Hepatocyte (in vitro differentiated cells): ENCODE data around the gene P4HA3. TPM values are rescaled to one million over a fixed set of nuclear protein-coding genes. Genes with fewer than 3 reads are reported as not detected.

ENCODE experiments used
- DNase-seq: peaks from one replicate; pipeline ENCODE4 v3.0.0-alpha.2; 2016; ENCODE audit warnings: low spot score
- H2AFZ ChIP-seq: fragments of 200-600 bp; sonication (generic); 2 replicates; pipeline ENCODE4 v1.6.0; 2016; ENCODE audit warnings: antibody characterized with exemption, mild to moderate bottlenecking
- H3K27ac ChIP-seq: fragments of 200-600 bp; sonication (generic); 2 replicates; pipeline ENCODE4 v1.5.1; 2016; ENCODE audit warnings: mild to moderate bottlenecking
- H3K27me3 ChIP-seq: fragments of 200-600 bp; sonication (generic); 2 replicates; pipeline ENCODE4 v1.6.1; 2016
- H3K36me3 ChIP-seq: fragments of 200-600 bp; sonication (generic); replicated peaks from 2 replicates; pipeline ENCODE4 v1.5.1; 2016; ENCODE audit warnings: low read depth; ENCODE audit not compliant: insufficient read depth
- H3K4me1 ChIP-seq: fragments of 200-600 bp; sonication (generic); 2 replicates; pipeline ENCODE4 v1.5.1; 2016; ENCODE audit warnings: mild to moderate bottlenecking, moderate library complexity; ENCODE audit not compliant: insufficient read depth
- H3K4me2 ChIP-seq: fragments of 200-600 bp; sonication (generic); 2 replicates; pipeline ENCODE4 v1.6.0; 2016
- H3K4me3 ChIP-seq: fragments of 200-600 bp; sonication (generic); 2 replicates; pipeline ENCODE4 v1.5.1; 2016; ENCODE audit warnings: mild to moderate bottlenecking
- H3K79me2 ChIP-seq: fragments of 200-600 bp; sonication (generic); 2 replicates; pipeline ENCODE4 v1.6.0; 2017; ENCODE audit warnings: mild to moderate bottlenecking
- H3K9me2 ChIP-seq: fragments of 200-600 bp; sonication (generic); replicated peaks from 2 replicates; pipeline ENCODE4 v1.6.0; 2017; ENCODE audit warnings: mild to moderate bottlenecking; ENCODE audit not compliant: insufficient read depth
- H3K9me3 ChIP-seq: fragments of 200-600 bp; sonication (generic); 2 replicates; pipeline ENCODE4 v1.5.1; 2016; ENCODE audit warnings: low read depth, mild to moderate bottlenecking
- H4K20me1 ChIP-seq: fragments of 200-600 bp; sonication (generic); 2 replicates; pipeline ENCODE4 v1.6.0; 2016; ENCODE audit warnings: mild to moderate bottlenecking; ENCODE audit not compliant: insufficient read depth, poor library complexity, severe bottlenecking
- EZH2 ChIP-seq: fragments of 200-600 bp; sonication (generic); IDR thresholded peaks from 2 replicates; pipeline ENCODE4 v1.6.1; 2016; ENCODE audit warnings: antibody characterized with exemption, mild to moderate bottlenecking, borderline replicate concordance
- EZH2phosphoT487 ChIP-seq: fragments of 200-600 bp; sonication (generic); IDR thresholded peaks from one replicate; pipeline ENCODE4 v1.6.1; 2018; ENCODE audit warnings: antibody characterized with exemption, mild to moderate bottlenecking, low read depth, moderate library complexity; ENCODE audit not compliant: unreplicated experiment, severe bottlenecking
- WGBS: methylation state at CpG from one replicate; pipeline ENCODE4 v1.1.6; 2016; ENCODE audit warnings: low lambda C conversion rate; ENCODE audit errors: missing lambda C conversion rate; 5-methylcytosine and 5-hydroxymethylcytosine counted together
- polyA plus RNA-seq: library from polyadenylated mRNA; unstranded; fragments of >200 nt; fragmentation: Nextera tagmentation; extraction: Ambion mirVana; gene quantifications from 2 replicates; pipeline ENCODE4 v1.2.1, GENCODE V29; 2016
- total RNA-seq: library from RNA; depleted of rRNA; stranded (reverse); fragments of >200 nt; gene quantifications from 2 replicates; pipeline ENCODE4 v1.2.3, GENCODE V29; 2014
- TF ChIP-seq, protein P1 (sequence below): fragments of 200-600 bp; sonication (generic); IDR thresholded peaks from 2 replicates; pipeline ENCODE4 v1.5.1; 2016; ENCODE audit warnings: antibody characterized with exemption, mild to moderate bottlenecking; ENCODE audit not compliant: poor library complexity

Gene P4HA3
- total RNA-seq (1.3 and 1.4 TPM in 2 replicates), polyA plus RNA-seq (2.3 and 2.9 TPM in 2 replicates)

DNA sequence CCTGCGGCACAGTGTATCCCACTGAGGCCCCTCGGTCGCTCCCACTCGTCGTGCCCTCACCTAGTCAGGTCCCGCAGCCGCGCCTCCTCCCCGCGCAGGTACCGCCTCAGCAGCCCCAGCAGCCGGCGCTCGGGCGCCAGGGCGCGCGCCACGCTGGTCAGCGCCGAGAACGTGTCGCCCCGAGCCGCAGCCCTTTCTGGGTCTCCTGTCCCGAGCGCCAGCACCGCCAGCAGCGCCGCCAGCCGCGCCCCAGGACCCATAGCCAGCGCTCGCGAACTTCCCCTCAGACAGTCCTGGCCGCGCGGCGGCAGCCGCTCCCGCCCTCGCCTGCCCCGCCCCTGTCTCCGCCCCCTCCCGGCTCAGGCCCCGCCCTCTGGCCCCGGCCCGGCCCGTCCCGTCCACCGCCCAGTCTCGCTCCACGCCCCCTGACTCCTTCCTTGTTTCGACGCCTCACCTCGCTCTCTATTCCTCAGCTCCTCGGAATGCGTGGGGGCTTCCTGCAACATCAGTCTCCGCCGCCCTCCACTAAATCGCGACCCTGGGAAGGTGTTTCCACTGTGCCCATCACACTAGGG is at the start of gene P4HA3:
TSS of gene P4HA3 (minus strand) at position 289 of the 575 bp plus-strand sequence. CDS start at position 260, 29 bp downstream.
- no peaks in the 10 kb centered on the region for H4K20me1 ChIP-seq
- H3K4me3 ChIP-seq, result peak within 1 kb of the TSS; percentile 39
- H3K27ac ChIP-seq, result no peak within 1 kb of the TSS
- TF ChIP-seq, protein P1, sequence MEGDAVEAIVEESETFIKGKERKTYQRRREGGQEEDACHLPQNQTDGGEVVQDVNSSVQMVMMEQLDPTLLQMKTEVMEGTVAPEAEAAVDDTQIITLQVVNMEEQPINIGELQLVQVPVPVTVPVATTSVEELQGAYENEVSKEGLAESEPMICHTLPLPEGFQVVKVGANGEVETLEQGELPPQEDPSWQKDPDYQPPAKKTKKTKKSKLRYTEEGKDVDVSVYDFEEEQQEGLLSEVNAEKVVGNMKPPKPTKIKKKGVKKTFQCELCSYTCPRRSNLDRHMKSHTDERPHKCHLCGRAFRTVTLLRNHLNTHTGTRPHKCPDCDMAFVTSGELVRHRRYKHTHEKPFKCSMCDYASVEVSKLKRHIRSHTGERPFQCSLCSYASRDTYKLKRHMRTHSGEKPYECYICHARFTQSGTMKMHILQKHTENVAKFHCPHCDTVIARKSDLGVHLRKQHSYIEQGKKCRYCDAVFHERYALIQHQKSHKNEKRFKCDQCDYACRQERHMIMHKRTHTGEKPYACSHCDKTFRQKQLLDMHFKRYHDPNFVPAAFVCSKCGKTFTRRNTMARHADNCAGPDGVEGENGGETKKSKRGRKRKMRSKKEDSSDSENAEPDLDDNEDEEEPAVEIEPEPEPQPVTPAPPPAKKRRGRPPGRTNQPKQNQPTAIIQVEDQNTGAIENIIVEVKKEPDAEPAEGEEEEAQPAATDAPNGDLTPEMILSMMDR, result no peak
- TF ChIP-seq EZH2 (no peak), EZH2phosphoT487 (no peak)
- H3K4me1 ChIP-seq, result no peaks in the 10 kb centered on the region
- H3K79me2 ChIP-seq, result no peaks in the 10 kb centered on the region
- peaks cover 21% of the 10 kb centered on the region for H3K27me3 ChIP-seq
- peak within 1 kb of the TSS; percentile 91 for H3K4me2 ChIP-seq
- DNase-seq, result peak; percentile 78
- peaks cover 4% of the 10 kb centered on the region for H3K9me3 ChIP-seq
- peak within 1 kb of the TSS; percentile 70 for H2AFZ ChIP-seq
- WGBS, result 11% methylated on average over 19 of the region's 62 CpGs
- no peaks in the 10 kb centered on the region for H3K9me2 ChIP-seq
- no peaks in the 10 kb centered on the region for H3K36me3 ChIP-seq

DNA sequence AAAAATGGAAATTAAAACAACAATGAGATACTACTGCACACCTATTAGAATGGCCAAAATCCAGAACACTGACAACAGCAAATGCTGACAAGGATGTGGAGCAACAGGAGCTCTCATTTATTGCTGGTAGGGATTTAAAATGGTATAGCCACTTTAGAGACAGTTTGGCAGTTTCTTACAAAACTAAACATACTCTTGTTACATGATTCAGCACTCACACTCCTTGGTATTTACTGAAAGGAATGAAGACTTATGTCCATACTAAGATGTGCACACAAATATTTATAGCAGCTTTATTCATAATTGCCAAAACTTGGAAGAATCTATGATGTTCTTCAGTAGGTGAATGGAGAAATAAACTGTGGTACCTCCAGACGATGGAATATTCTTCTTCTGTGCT is 46.0 kb upstream of the P4HA3 start:
- no peak overlapping the region for H3K27ac ChIP-seq
- H3K4me2 ChIP-seq, result no peak overlapping the region
- no peaks in the 10 kb centered on the region for H3K4me1 ChIP-seq
- no peak for DNase-seq
- no peak overlapping the region for H2AFZ ChIP-seq
- no peak overlapping the region for H3K4me3 ChIP-seq
- no peaks in the 10 kb centered on the region for H3K9me2 ChIP-seq
- H3K27me3 ChIP-seq, result no peaks in the 10 kb centered on the region
- H3K9me3 ChIP-seq, result no peaks in the 10 kb centered on the region
- TF ChIP-seq EZH2phosphoT487 (no peak), EZH2 (no peak)
- TF ChIP-seq, protein P1, result no peak
- no peaks in the 10 kb centered on the region for H4K20me1 ChIP-seq
- H3K79me2 ChIP-seq, result no peaks in the 10 kb centered on the region
- no peaks in the 10 kb centered on the region for H3K36me3 ChIP-seq
- 100% methylated on average over 1 of the region's 1 CpG for WGBS

DNA sequence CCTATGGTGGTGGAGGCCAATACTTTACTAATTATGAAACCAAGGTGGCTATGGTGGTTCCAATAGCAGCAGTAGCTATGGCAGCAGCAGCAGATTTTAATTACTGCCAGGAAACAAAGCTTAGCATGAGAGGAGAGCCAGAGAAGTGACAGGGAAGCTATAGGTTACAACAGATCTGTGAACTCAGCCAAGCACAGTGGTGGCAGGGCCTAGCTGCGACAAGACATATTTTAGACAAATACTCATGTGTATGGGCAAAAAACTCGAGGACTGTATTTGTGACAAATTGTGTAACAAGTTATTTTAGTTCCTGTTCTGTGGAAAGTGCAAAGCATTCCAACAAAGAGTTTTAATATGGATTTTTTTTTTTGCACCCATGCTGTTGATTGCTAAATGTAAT is 44.2 kb upstream of the P4HA3 start:
- no peak overlapping the region for H2AFZ ChIP-seq
- DNase-seq, result no peak
- H3K36me3 ChIP-seq, result no peaks in the 10 kb centered on the region
- H3K4me2 ChIP-seq, result no peak overlapping the region
- H3K9me3 ChIP-seq, result no peaks in the 10 kb centered on the region
- H3K9me2 ChIP-seq, result no peaks in the 10 kb centered on the region
- no peak overlapping the region for H3K4me3 ChIP-seq
- WGBS, result 96% methylated on average over 2 of the region's 2 CpGs
- no peaks in the 10 kb centered on the region for H3K79me2 ChIP-seq
- TF ChIP-seq EZH2phosphoT487 (no peak), EZH2 (no peak)
- TF ChIP-seq, protein P1, result no peak
- H4K20me1 ChIP-seq, result no peaks in the 10 kb centered on the region
- H3K4me1 ChIP-seq, result no peaks in the 10 kb centered on the region
- H3K27ac ChIP-seq, result no peak overlapping the region
- no peaks in the 10 kb centered on the region for H3K27me3 ChIP-seq
